Fibroblast of peridontal ligament (primary cell): ENCODE measurements around the gene CFAP210.

Experiments used
- DNase-seq: peaks from one replicate; pipeline ENCODE4 v3.0.0-alpha.2; 2010; ENCODE audit errors: extremely low read depth

Gene CFAP210

GRCh38 chr2:169673921-169674320 is 20.3 kb downstream of the CFAP210 start:
- no peak for DNase-seq

GRCh38 chr2:169673106-169673505 is 21.1 kb downstream of the CFAP210 start:
- no peak for DNase-seq

- DNase-seq: no peak
Measured at GRCh38 chr2:169672406-169672805, 21.8 kb downstream of the CFAP210 start.

- no peak for DNase-seq
Measured at GRCh38 chr2:169670937-169671336, 23.3 kb downstream of the CFAP210 start.

- no peak for DNase-seq
Measured at GRCh38 chr2:169670215-169670651, 24.0 kb downstream of the CFAP210 start.

GRCh38 chr2:169667583-169667982 is 26.6 kb downstream of the CFAP210 start:
- no peak for DNase-seq

GRCh38 chr2:169664978-169665930 is 29.0 kb downstream of the CFAP210 start:
- no peak for DNase-seq

GRCh38 chr2:169664600-169664977 is 29.6 kb downstream of the CFAP210 start:
- no peak for DNase-seq

- DNase-seq: no peak
Measured at GRCh38 chr2:169663247-169663646, 31.0 kb downstream of the CFAP210 start.

- DNase-seq: no peak
Measured at GRCh38 chr2:169662744-169663143, 31.5 kb downstream of the CFAP210 start.

- no peak for DNase-seq
Measured at GRCh38 chr2:169661265-169661664, 32.9 kb downstream of the CFAP210 start.

GRCh38 chr2:169659320-169659719 is 34.9 kb downstream of the CFAP210 start:
- DNase-seq: no peak

GRCh38 chr2:169658877-169659276 is 35.3 kb downstream of the CFAP210 start:
- DNase-seq: no peak

- no peak for DNase-seq
Measured at GRCh38 chr2:169656164-169656563, 38.0 kb downstream of the CFAP210 start.

GRCh38 chr2:169653636-169654035 is 40.6 kb downstream of the CFAP210 start:
- no peak for DNase-seq

- DNase-seq: no peak
Measured at GRCh38 chr2:169649278-169649677, 44.9 kb downstream of the CFAP210 start.

- no peak for DNase-seq
Measured at GRCh38 chr2:169647496-169647895, 46.7 kb downstream of the CFAP210 start.

GRCh38 chr2:169644173-169644572 is 50.0 kb downstream of the CFAP210 start:
- DNase-seq: no peak

- no peak for DNase-seq
Measured at GRCh38 chr2:169641464-169641863, 52.7 kb downstream of the CFAP210 start.

- no peak for DNase-seq
Measured at GRCh38 chr2:169640104-169640503, 54.1 kb downstream of the CFAP210 start.

GRCh38 chr2:169637620-169638019 is 56.6 kb downstream of the CFAP210 start:
- DNase-seq: peak; percentile 90

GRCh38 chr2:169636440-169637097 is 57.6 kb downstream of the CFAP210 start:
- no peak for DNase-seq

GRCh38 chr2:169625781-169626180 is 68.4 kb downstream of the CFAP210 start:
- DNase-seq: no peak
